ENCODE results near the gene RNPEPL1.
"Not testable (repeated sequence)": the region's sequence is repeated elsewhere in the genome, so short reads cannot be mapped to it uniquely, and the experiment has no call there.

The RNPEPL1 gene

GRCh38 chr2:240605867-240606743 is 37.8 kb downstream of the RNPEPL1 start:
- DNase-seq, result no peak

GRCh38 chr2:240611601-240612210 is 43.4 kb downstream of the RNPEPL1 start:
- DNase-seq, result no peak

DNA sequence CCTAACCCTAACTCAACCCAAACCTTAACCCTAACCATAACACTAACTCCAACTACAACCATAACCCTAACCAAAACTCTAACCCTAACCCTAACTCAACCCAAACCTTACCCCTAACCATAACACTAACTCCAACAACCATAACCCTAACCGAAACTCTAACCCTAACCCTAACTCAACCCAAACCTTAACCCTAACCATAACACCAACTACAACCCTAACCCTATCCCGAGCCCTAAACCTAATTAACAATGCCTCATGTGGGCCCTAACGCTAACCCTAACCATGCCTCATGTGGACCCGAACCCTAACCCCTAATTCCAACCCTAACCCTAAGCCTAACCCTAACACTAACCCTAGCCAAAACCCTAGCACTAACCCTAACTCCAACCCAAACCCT is 45.5 kb downstream of the RNPEPL1 start:
- DNase-seq, result no peak

DNA sequence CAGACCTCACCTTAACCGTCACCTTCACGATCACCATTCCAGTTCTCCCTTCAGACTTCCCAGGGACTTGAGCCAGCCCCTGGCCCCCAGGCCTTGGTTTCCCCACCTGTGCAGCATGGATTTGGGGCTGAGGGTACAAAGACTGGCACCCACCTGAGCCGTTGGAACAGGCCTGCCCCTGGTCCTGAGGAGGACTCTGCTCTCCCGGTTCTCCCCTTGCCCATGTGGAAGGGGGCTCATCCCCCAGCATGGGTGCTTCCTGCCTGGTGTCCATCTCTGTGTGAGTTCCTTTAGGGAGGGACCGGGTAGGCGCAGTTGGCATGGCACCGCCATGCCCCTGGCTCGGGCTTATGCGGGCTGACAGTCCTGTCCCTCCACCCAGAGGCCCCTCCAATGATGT is 46.1 kb downstream of the RNPEPL1 start:
- DNase-seq, result no peak

- DNase-seq, result no peak
These were observed 47.1 kb downstream of the RNPEPL1 start for GRCh38 chr2:240615396-240615795.

DNA sequence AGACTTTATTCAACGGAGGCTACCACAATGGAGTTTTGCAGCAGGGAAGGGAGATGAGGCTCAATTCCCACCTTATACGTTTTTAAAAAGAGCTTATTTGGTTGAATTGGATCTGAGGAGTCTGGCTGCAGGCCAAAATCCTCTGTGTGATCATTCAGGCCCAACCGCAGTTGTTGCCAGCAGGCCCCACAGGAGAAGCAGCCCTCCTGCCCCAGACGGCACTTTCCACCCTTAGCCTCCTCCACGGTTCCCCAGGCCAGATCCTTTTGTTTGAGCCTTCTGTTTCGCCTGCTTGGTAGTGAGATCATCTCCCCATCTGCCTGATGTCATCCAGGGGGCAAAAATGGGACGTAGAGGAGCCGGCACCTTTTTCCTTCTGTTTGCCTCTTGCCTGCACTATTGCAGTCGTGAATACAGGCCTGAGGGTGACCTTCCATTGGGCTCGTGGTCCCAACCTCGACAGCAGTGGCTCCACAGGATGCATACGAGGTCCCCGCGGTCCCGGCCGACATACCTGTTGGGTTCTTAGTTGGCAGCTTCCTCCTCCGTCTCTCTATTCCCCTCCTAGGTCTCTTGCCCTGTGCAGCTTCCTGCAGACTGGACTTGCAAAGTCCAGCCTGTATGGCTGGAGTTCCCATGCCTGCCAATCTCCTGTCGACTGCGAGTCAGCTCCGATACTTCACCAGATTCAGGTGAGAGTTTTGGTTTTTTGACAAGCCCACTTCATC is 47.7 kb downstream of the RNPEPL1 start:
- DNase-seq, result no peak

DNA sequence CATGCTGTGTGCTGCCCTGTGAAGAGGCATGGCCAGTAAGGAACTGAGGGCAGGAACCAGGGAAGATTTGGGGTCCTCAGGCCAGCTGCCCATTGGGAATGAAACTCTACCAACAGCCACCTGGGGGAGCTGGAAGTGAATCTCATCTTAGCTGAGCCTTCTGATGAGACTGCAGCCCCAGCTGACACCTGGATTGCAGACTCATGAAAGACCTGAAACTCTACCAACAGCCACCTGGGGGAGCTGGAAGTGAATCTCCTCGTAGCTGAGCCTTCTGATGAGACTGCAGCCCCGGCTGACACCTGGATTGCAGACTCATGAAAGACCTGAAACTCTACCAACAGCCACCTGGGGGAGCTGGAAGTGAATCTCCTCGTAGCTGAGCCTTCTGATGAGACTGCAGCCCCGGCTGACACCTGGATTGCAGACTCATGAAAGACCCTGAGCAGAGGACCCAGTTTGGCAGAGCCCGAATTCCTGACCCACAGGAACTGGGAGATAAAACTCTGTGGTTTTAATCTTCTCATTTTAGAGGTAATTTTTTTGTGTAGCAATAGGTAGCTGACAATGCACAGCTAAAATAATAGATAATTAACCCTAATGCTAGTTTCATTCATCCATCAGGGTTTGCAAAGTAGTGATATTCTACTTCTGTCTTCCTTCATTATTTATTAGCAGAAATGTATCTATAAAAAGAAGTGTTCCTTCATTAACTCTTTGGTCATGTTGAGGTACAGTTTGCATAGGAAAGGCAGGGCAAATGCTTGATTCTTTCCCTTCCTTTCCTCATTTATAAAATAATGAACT is 48.8 kb downstream of the RNPEPL1 start:
- DNase-seq, result not testable (repeated sequence)

DNA sequence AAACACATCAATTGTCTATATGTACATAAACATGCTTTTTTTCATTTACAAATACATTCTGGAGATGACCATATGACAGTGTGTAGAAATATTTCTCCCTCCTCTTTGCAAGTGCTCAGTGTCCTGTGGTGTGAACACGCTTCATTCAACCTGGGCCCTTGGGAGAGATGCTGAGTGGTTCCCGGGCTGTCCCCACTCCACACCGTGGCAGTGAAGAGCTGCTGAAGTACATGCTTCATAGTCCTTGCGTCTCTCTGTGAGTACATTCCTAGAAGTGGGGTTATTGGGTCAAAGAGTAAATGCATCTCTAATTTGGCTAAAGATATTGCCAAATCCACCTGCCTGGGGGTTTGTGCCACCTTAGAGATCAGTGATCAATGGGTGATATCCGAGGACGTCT is 50.5 kb downstream of the RNPEPL1 start:
- DNase-seq, result no peak

DNA sequence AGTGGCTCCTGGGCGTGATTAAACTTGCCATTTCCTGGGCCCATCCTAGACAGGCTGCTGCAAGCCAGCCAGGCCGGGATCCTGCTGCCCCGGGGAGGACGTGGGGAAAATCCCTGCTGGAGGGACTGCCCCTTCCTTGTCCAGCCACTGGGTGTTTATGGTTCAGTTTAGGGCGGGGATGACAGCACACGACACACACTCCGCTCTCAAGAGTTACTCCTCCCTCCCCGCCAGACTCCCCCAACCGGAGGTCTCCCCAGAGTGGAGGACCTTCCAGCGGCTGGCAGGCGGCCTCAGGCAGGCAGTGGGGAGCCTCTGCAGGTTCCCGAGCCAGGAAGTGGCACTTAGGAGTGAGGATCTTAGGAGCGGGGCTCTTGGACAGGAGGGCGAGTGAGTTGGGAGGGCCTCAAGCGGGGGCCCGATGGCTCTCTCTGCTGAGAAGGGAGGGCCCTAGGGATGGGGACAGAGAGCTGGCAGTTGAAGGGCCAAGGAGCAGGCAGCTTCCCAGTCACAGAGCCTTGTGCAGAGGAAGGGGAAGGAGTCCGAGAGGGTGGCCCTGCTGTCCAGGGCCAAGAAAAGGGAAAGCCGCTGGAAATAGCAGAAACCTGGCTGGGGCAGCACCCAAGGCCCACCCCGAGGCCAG is 51.3 kb downstream of the RNPEPL1 start:
- DNase-seq, result no peak

GRCh38 chr2:240620149-240620731 is 52.0 kb downstream of the RNPEPL1 start:
- no peak for DNase-seq

DNA sequence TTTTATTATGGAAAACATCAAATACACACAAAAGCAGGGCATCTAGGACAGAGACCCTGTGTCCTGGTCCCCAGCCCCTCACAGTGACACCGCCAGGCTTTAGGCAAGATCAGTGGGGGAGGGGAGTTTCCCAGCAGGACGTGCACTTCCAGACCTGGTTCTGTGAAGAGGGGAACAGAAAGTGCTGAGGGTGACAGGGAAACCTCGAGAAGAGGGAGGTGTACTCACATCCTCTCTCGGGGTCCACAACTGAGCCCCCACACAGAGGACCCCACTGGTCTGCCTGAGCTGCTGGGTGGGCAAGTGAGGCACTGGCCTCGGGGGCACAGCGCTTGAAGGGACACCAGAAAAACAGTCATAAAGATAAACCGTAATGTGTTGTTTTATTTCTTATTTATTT is 52.6 kb downstream of the RNPEPL1 start:
- no peak for DNase-seq

- DNase-seq, result no peak
These were observed 53.8 kb downstream of the RNPEPL1 start for GRCh38 chr2:240622060-240622411.

DNA sequence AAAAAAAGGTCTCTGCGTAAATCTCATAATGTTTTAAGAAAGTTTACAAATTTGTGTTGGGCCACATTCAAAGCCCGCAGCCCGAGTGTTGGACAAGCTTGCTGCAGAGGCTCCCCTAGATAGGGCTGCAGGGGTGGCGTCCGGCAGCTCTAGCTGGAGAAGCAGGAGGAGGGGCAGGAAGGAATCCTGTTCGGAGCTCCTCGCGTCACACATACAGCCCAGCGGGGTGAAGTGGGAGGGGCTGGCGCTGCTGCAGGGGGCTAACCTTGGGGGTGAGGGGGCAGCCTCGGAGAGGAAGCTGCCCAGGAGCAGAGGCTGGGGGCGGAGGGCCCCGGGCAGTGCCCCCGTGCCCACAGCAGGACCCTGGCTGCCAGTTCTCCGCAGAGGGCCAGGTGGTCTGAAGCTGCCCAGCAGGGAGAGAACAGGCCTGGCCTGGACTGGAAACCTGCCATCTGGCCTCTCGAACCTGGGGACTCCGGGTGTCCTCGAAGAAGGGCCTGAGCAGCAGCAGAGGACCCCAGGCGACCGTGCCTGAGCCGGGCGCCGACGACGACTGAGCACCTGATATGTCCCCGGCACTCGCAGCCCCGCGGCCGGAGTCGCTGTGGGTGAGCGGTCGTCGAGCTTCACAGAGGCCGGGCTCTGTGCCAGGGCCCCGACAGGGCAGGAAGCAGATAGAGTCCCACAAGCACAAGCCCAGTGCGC is 54.4 kb downstream of the RNPEPL1 start:
- DNase-seq, result peak in 1 of 4 experiments; percentile 58

GRCh38 chr2:240623531-240624010 is 55.3 kb downstream of the RNPEPL1 start:
- no peak for DNase-seq

GRCh38 chr2:240624011-240624949 is 56.0 kb downstream of the RNPEPL1 start:
- no peak for DNase-seq

DNA sequence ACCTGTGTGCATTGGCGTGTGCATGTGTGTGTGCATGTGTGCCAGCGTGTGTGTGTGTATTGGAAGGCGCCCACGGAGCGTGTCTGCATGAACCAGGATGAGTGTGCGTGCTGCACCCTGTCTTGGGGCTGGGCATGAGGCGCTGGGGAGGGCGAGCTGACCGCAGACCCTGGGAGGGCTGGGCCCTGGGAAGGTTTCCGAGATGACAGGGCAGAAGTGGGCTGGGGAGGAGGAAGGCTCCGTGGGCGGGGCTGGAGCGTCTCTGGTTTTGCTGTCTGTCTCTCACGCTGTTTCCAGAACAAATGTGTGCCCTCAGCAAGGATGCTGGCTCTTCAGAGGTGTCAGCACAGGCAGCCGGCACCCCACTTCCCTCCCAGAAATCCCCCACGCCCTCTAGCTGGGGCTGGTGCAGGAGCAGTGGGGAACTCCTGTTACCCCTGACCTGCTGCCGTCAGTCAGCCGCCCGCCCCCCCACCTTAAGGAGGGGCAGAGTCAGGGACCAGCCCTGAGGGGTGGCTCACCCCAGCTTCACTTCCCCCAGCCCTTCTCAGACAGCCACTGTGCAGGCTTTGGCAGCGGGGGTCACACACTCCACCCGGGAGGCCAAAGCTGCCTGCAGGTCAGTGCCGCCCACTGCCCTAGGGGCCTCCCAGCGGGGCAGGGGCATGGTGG is 56.8 kb downstream of the RNPEPL1 start, which contains the start of gene GPR35:
Gene GPR35 (plus strand): TSS at position 531 of the 672 bp plus-strand sequence. CDS start 4,473 bp downstream, outside the sequence.
- peak in 2 of 4 experiments; percentile 36 to 45 for DNase-seq

- DNase-seq, result no peak
These were observed 58.4 kb downstream of the RNPEPL1 start for GRCh38 chr2:240626531-240627300.

DNA sequence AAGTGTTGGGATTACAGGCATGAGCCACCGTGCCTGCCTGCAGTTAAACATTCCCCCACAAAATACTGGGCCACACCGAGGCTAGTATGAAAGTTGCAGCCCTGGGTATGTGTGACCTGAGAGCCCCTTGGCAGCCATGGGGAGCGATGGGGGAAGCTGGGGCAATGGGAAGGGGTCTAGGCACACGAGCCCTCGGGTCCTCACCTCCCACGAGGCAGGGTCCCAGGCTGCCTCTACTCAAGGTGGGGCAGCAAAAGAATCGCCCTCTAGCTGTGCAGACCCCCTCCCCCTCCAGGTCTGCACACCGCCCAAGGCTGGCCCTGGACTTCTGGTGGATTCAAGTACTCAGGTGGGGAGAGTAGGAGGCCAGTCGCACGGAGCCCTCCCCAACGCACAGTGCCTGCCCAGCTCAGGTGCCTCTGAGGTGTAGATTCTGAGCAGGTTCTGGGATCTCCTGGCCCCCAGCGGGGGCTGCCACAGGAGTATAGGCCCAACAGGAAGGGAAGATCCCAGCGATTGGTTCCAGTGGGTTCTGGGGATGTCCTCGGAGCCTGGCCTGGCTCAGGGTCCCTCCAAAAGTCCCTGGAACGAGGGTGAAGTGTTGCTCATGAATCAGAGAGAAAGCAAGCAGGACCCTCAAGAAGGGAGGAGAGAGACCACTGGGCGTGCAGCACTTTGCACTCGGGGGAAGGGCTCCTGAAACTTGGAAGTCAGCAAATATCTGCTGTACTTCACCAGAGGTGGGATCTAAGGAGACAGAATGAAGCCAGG is 59.6 kb downstream of the RNPEPL1 start:
- DNase-seq, result no peak

Measured in activated naive CD4-positive, alpha-beta T cell (primary cell).